BJ (cell line): ENCODE measurements around the gene IP6K1. TPM values are rescaled to one million over a fixed set of nuclear protein-coding genes. Genes with fewer than 3 reads are reported as not detected.

Experiments
- CTCF ChIA-PET: fragments of 350-600 bp; formaldehyde crosslinking; extraction: SDS; loops from one replicate; lab custom pipeline; 2021; ENCODE audit warnings: antibody characterized with exemption, inconsistent platforms; lab: Yijun Ruan, JAX
- POLR2A ChIA-PET: fragments of 300-600 bp; sonication (Branson Sonifier 250); formaldehyde crosslinking; extraction: SDS; loops from one replicate; lab custom pipeline; 2021; ENCODE audit warnings: antibody characterized with exemption; lab: Charles Lee
- DNase-seq: peaks from one replicate; pipeline ENCODE4 v3.0.0-alpha.2; 2011; ENCODE audit warnings: low read depth
- H3K27me3 ChIP-seq: 2 replicates; pipeline ENCODE4 v1.6.0; 2011; ENCODE audit warnings: low read length; ENCODE audit not compliant: control insufficient read depth, insufficient read depth
- H3K36me3 ChIP-seq: 2 replicates; pipeline ENCODE4 v1.5.1; 2011; ENCODE audit warnings: low read length; ENCODE audit not compliant: control insufficient read depth, insufficient read depth
- H3K4me3 ChIP-seq: 2 replicates; pipeline ENCODE4 v1.5.1; 2011; ENCODE audit warnings: low read depth, mild to moderate bottlenecking, control low read depth, low read length
- polyA plus RNA-seq: library from polyadenylated mRNA; depleted of rRNA; stranded (reverse); fragments of >200 nt; gene quantifications from 2 replicates; pipeline ENCODE4 v1.2.3, GENCODE V29; 2011
- TF ChIP-seq, protein P1 (sequence below): IDR thresholded peaks from 2 replicates; pipeline ENCODE4 v1.5.1; 2011; ENCODE audit warnings: low read depth, mild to moderate bottlenecking, control low read depth, inconsistent platforms, low read length, moderate library complexity; ENCODE audit not compliant: insufficient read depth

Gene IP6K1
- polyA plus RNA-seq, 1 experiment: 54.4 TPM

DNA sequence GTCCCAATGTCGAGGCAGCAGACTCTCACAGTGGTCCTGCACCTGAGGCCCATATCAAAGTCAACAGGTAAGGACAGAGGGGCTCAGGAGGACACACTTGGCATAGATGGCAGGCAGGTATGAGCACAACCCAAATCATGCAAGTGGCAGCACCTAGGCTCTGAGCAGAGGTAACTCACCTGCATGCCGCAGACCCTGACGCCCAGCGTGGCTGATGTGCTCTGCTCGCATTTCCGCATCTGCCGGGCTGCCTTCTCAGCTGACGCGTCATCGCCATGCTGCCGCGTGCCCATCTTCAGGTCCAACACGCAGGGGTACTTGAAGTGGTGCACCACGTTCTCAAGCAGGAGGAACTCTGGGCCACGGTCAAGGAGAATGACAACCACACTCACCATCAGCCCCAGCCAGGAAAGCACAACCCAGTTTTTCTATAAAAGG is 58.4 kb downstream of the IP6K1 start:
- CTCF ChIA-PET: no interaction called here
- Histone ChIP-seq H3K4me3 (no peak overlapping the region), H3K36me3 (peaks cover 21% of the 10 kb centered on the region), H3K27me3 (no peaks in the 10 kb centered on the region)
- no peak for DNase-seq
- TF ChIP-seq, protein P1, sequence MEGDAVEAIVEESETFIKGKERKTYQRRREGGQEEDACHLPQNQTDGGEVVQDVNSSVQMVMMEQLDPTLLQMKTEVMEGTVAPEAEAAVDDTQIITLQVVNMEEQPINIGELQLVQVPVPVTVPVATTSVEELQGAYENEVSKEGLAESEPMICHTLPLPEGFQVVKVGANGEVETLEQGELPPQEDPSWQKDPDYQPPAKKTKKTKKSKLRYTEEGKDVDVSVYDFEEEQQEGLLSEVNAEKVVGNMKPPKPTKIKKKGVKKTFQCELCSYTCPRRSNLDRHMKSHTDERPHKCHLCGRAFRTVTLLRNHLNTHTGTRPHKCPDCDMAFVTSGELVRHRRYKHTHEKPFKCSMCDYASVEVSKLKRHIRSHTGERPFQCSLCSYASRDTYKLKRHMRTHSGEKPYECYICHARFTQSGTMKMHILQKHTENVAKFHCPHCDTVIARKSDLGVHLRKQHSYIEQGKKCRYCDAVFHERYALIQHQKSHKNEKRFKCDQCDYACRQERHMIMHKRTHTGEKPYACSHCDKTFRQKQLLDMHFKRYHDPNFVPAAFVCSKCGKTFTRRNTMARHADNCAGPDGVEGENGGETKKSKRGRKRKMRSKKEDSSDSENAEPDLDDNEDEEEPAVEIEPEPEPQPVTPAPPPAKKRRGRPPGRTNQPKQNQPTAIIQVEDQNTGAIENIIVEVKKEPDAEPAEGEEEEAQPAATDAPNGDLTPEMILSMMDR: no peak
- POLR2A ChIA-PET: no interaction called here

DNA sequence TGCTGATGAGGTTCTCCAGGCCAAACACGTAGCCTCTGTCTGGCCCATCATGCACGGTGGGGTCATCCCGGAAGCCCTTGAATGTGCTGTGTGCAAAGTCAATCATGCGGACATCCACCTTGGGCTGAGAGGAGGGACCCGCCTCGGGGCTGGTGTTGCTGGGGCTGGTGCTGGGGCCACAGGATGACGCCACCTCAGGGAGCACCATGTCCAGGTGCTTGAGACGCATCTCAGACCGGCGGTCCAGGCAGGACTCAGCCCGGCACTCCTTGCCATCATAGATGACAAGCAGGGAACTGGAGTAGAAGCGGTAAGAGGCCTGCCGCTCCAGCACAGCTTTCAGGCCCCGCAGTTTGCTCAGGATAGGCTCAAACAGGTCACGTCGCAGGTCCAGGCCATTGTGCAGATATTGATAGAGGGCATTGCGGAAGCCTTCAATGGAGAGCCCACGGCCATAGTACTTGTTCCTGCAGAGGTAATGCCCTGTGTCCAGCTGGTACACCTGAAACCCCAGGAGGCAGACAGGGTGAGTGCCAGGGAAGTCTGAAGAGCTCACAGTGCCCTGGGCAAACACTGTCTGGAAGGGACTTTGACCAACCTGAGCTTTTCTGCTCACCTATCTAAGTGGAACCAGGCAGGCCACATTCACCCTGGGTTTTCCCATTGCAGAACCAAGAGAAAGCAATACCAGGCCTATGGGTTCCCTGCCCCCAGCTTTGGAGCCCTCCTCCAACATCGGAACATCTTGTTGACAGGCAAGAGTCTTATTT is 59.0 kb downstream of the IP6K1 start:
- CTCF ChIA-PET: no interaction called here
- peaks cover 18% of the 10 kb centered on the region for H3K36me3 ChIP-seq
- H3K4me3 ChIP-seq: no peak overlapping the region
- no peaks in the 10 kb centered on the region for H3K27me3 ChIP-seq
- POLR2A ChIA-PET: no interaction called here
- TF ChIP-seq, protein P1: no peak
- DNase-seq: no peak

DNA sequence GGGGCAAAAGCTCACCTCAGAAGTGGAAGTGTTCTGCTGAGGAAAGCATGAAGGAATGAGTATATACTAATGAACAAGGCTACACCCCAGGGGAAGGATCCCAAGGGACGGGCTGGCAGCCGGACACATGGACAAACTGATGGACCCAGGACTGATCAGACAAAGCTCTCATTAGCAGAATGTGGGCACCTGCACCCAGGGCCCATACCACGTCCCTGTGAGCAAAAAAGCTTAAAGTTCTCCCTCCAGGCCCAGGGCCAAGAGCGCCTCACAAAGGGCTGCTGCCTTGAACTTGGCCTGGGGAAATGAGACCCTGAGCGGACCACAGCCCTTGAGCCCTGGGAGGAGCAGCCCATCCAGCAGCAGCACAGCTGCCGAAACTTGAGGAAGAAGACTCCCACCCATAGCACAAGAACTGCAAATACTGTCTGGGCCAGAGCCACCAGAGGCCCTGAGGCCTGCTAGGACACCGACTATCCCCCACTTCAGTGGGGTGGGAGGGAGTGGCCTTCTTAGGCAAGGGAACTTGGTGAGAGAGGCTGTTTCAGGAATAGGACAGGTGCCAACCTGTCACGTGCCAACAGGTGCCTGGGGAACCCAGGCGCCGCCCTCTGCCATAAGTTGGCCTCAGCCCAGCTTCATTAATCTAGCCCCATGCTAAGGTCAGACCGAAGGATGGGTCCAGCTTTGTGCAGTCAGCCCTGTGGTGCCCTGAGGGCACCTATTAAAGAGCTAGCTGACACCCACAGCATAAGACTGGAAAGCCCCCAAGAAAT is 60.2 kb downstream of the IP6K1 start:
- ChIA-PET CTCF (no interaction called here), POLR2A (no interaction called here)
- Histone ChIP-seq H3K36me3 (peaks cover 24% of the 10 kb centered on the region), H3K4me3 (no peak overlapping the region), H3K27me3 (no peaks in the 10 kb centered on the region)
- no peak for DNase-seq
- TF ChIP-seq, protein P1: no peak

DNA sequence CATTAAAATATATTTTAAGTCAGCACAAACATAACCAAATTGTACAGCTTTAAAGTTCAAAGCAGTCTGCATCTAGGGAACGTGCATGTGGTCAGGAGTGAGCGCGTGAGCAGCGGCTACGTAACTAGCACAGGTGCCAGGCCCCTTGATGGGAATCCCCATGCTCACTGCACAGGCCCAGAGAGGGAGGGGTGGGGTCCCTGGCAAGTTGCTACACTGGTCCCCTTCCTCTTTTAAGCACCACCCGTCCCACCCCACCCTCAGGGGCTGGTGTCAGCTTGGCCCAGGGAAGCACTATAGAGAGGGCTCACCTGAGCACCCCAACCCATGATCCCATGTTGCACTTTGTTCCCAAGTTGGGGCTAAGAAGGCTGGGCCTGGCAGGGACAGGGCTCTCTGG is 61.8 kb downstream of the IP6K1 start:
- Histone ChIP-seq H3K4me3 (peak overlapping the region; percentile 100), H3K36me3 (peaks cover 28% of the 10 kb centered on the region), H3K27me3 (no peaks in the 10 kb centered on the region)
- ChIA-PET POLR2A (no interaction called here), CTCF (interaction anchor here (1.4 kb wide), 1 partner anchor 78 kb away, joined by 5 read pairs; the partner anchor contains the start of gene INKA1)
- no peak for DNase-seq
- TF ChIP-seq, protein P1: no peak
